IMR-90 (cell line): ENCODE data around the gene CDH1. TPM values are rescaled to one million over a fixed set of nuclear protein-coding genes. Genes with fewer than 3 reads are reported as not detected.

Source experiments
- ATAC-seq: fragments of 200-7000 bp; cut with Tn5 transposase; 2 replicates; pipeline ENCODE4 v1.9.1; 2020; ENCODE audit warnings: low read depth, mild to moderate bottlenecking, moderate library complexity
- BruUV-seq: library from RNA; stranded (reverse); fragments of 400-500 nt; replicated peaks from 2 replicates; lab custom pipeline; 2021; lab: Mats Ljungman, UMichigan
- CTCF ChIA-PET: fragments of 300-600 bp; formaldehyde crosslinking; extraction: SDS; loops from one replicate; lab custom pipeline; 2021; ENCODE audit warnings: antibody characterized with exemption; lab: Yijun Ruan, JAX
- POLR2A ChIA-PET: fragments of 300-600 bp; sonication (Branson Sonifier 250); formaldehyde crosslinking; loops from one replicate; lab custom pipeline; 2022; ENCODE audit warnings: antibody characterized with exemption; ENCODE audit not compliant: unreplicated experiment; lab: Charles Lee
- DNase-seq: peaks from one replicate; pipeline ENCODE4 v3.0.0; 2013
- H2AFZ ChIP-seq: replicated peaks from 2 replicates; pipeline ENCODE3; 2013; ENCODE audit warnings: low read length, mild to moderate bottlenecking; ENCODE audit not compliant: poor library complexity
- H2AK5ac ChIP-seq: 2 replicates; pipeline ENCODE4 v1.6.1; 2013; ENCODE audit warnings: low read depth, low read length, inconsistent platforms
- H2AK9ac ChIP-seq: replicated peaks from 2 replicates; pipeline ENCODE3; 2013; ENCODE audit warnings: mild to moderate bottlenecking, low read depth, low read length, moderate library complexity; ENCODE audit not compliant: poor library complexity
- H2BK120ac ChIP-seq: 2 replicates; pipeline ENCODE4 v1.6.1; 2013; ENCODE audit warnings: low read depth, low read length, inconsistent platforms
- H2BK15ac ChIP-seq: 3 replicates; pipeline ENCODE4 v1.6.1; 2013; ENCODE audit warnings: low read depth, low read length, inconsistent platforms
- H2BK20ac ChIP-seq: 2 replicates; pipeline ENCODE4 v1.6.1; 2013; ENCODE audit warnings: low read depth, mild to moderate bottlenecking, inconsistent platforms, low read length, moderate library complexity
- H2BK5ac ChIP-seq: 2 replicates; pipeline ENCODE4 v1.6.1; 2013; ENCODE audit warnings: mild to moderate bottlenecking, low read depth, low read length, inconsistent platforms; ENCODE audit not compliant: poor library complexity, severe bottlenecking
- H3K14ac ChIP-seq: replicated peaks from 2 replicates; pipeline ENCODE4 v1.6.1; 2013; ENCODE audit warnings: low read depth, low read length, inconsistent platforms
- H3K18ac ChIP-seq: 2 replicates; pipeline ENCODE4 v1.6.1; 2013; ENCODE audit warnings: low read depth, low read length, control low read depth
- H3K23ac ChIP-seq: 2 replicates; pipeline ENCODE4 v1.6.1; 2013; ENCODE audit warnings: low read depth, low read length, inconsistent platforms
- H3K27ac ChIP-seq: 2 replicates; pipeline ENCODE4 v1.5.1; 2013; ENCODE audit warnings: mild to moderate bottlenecking, control low read depth, low read length; ENCODE audit not compliant: insufficient read depth
- H3K27me3 ChIP-seq: 2 replicates; pipeline ENCODE4 v1.6.1; 2013; ENCODE audit warnings: low read length; ENCODE audit not compliant: control insufficient read depth, insufficient read depth
- H3K36me3 ChIP-seq: 2 replicates; pipeline ENCODE4 v1.6.1; 2013; ENCODE audit warnings: low read length, mixed read lengths; ENCODE audit not compliant: control insufficient read depth, insufficient read depth
- H3K4ac ChIP-seq: 2 replicates; pipeline ENCODE4 v1.6.1; 2013; ENCODE audit warnings: low read depth, low read length, inconsistent platforms
- H3K4me1 ChIP-seq: 2 replicates; pipeline ENCODE4 v1.6.1; 2013; ENCODE audit warnings: low read length, mixed read lengths; ENCODE audit not compliant: control insufficient read depth, insufficient read depth
- H3K4me2 ChIP-seq: 2 replicates; pipeline ENCODE4 v1.6.1; 2013; ENCODE audit warnings: low read depth, mild to moderate bottlenecking, control low read depth, low read length, moderate library complexity
- H3K4me3 ChIP-seq: 2 replicates; pipeline ENCODE4 v1.5.1; 2013; ENCODE audit warnings: low read depth, mild to moderate bottlenecking, control low read depth, low read length, moderate library complexity; ENCODE audit not compliant: insufficient read depth
- H3K56ac ChIP-seq: 2 replicates; pipeline ENCODE4 v1.6.1; 2013; ENCODE audit warnings: low read length, inconsistent platforms; ENCODE audit not compliant: insufficient read depth; ENCODE audit errors: extremely low read depth
- H3K79me1 ChIP-seq, 2 experiments: 2 replicates each; pipeline ENCODE4 v1.6.1; 2013; ENCODE audit warnings: low read length in 2 of 2, inconsistent platforms in 1 of 2, low read depth in 1 of 2
- H3K9ac ChIP-seq: 2 replicates; pipeline ENCODE4 v1.6.1; 2013; ENCODE audit warnings: low read depth, low read length, control low read depth
- H3K9me1 ChIP-seq: 2 replicates; pipeline ENCODE4 v1.6.1; 2013; ENCODE audit warnings: low read length, inconsistent platforms; ENCODE audit not compliant: insufficient read depth
- H3K9me3 ChIP-seq: 2 replicates; pipeline ENCODE4 v1.6.1; 2013; ENCODE audit warnings: low read length; ENCODE audit not compliant: control insufficient read depth, insufficient read depth
- H4K20me1 ChIP-seq: 2 replicates; pipeline ENCODE4 v1.6.1; 2013; ENCODE audit warnings: low read length, inconsistent platforms; ENCODE audit not compliant: insufficient read depth
- H4K5ac ChIP-seq: 2 replicates; pipeline ENCODE4 v1.6.1; 2013; ENCODE audit warnings: mild to moderate bottlenecking, low read depth, low read length, control low read depth
- H4K8ac ChIP-seq, 2 experiments: 2 replicates each; pipeline ENCODE4 v1.6.1; 2013; ENCODE audit warnings: low read depth in 2 of 2, low read length in 2 of 2, control low read depth in 1 of 2, inconsistent platforms in 1 of 2
- H4K91ac ChIP-seq: 2 replicates; pipeline ENCODE4 v1.6.1; 2013; ENCODE audit warnings: low read depth, low read length, inconsistent platforms; ENCODE audit not compliant: insufficient read depth
- CEBPB ChIP-seq: IDR thresholded peaks from 2 replicates; pipeline ENCODE4 v1.6.1; 2012; ENCODE audit warnings: low read depth, low read length, improper control_type of control experiment
- CHD1 ChIP-seq: IDR thresholded peaks from 2 replicates; pipeline ENCODE4 v1.6.1; 2012; ENCODE audit warnings: low read depth, low read length, improper control_type of control experiment
- MAFK ChIP-seq: IDR thresholded peaks from 2 replicates; pipeline ENCODE4 v1.6.1; 2012; ENCODE audit warnings: low read depth, low read length, improper control_type of control experiment
- NFE2L2 ChIP-seq: fragments of 150-350 bp; IDR thresholded peaks from 2 replicates; pipeline ENCODE4 v1.6.1; 2016; ENCODE audit warnings: low read depth, mild to moderate bottlenecking, low read length
- RAD21 ChIP-seq: IDR thresholded peaks from 2 replicates; pipeline ENCODE4 v1.6.1; 2012; ENCODE audit warnings: low read length, improper control_type of control experiment
- RCOR1 ChIP-seq: IDR thresholded peaks from 2 replicates; pipeline ENCODE4 v1.6.1; 2012; ENCODE audit warnings: mild to moderate bottlenecking, low read length, improper control_type of control experiment; ENCODE audit not compliant: insufficient replicate concordance
- WGBS, 2 experiments: methylation state at CpG; one replicate each; pipeline versions ENCODE4 v1.1.5 to v1.1.7; 2013; ENCODE audit warnings: missing lambda C conversion rate in 2 of 2; ENCODE audit not compliant: insufficient read length in 1 of 2; ENCODE audit errors: extremely low coverage in 2 of 2; 5-methylcytosine and 5-hydroxymethylcytosine counted together
- dilution Hi-C: fragments of 300-500 bp; cut with HindIII; formaldehyde crosslinking; loops from one replicate; pipeline ENCODE4 v1.14.3; 2018; ENCODE audit warnings: low sequenced_read_pairs; ENCODE audit not compliant: unreplicated experiment
- in situ Hi-C: fragments of 300-500 bp; cut with MboI; formaldehyde crosslinking; loops from 3 replicates; pipeline ENCODE4 v1.14.3; 2019; ENCODE audit warnings: low sequenced_read_pairs, inconsistent platforms, mixed read lengths
- intact Hi-C: fragments of 100-400 bp; cut with micrococcal nuclease; formaldehyde crosslinking; loops from 2 replicates; pipeline ENCODE4 v1.10.0; 2022
- polyA plus RNA-seq, 3 experiments: library from polyadenylated mRNA; depleted of rRNA; stranded (reverse); fragments of >200 nt; gene quantifications; 2 replicates each; pipeline ENCODE4 v1.2.3, GENCODE V29; 2012; ENCODE audit warnings: low replicate concordance in 1 of 3
- total RNA-seq: library from RNA; depleted of rRNA; stranded (reverse); fragments of >200 nt; gene quantifications from 2 replicates; pipeline ENCODE4 v1.2.3, GENCODE V29; 2012

Gene CDH1
- total and polyA plus RNA-seq, 2 of the 4 experiments (the other 2 are of a cell fraction): under 0.01 TPM; not detected in 1

GRCh38 chr16:68751160-68751559 is 14.1 kb downstream of the CDH1 start:
- no peak overlapping the region for H3K4me2 ChIP-seq
- no peak for DNase-seq
- dilution Hi-C loops: no loop called here
- no peak overlapping the region for H2BK20ac ChIP-seq
- no peak overlapping the region for H2AK9ac ChIP-seq
- no peak overlapping the region for H2AFZ ChIP-seq
- H2AK5ac ChIP-seq: no peak overlapping the region
- H2BK5ac ChIP-seq: no peak overlapping the region
- H3K27ac ChIP-seq: no peak overlapping the region
- H3K9ac ChIP-seq: no peak overlapping the region
- H3K36me3 ChIP-seq: no peaks in the 10 kb centered on the region
- ChIA-PET POLR2A (interaction anchor here (0.6 kb wide), 1 partner anchor 228 kb away, joined by 3 read pairs; no protein-coding TSS in a partner anchor), CTCF (interaction anchor here (0.6 kb wide), 1 partner anchor 218 kb away, joined by 3 read pairs; no protein-coding TSS in a partner anchor)
- TF ChIP-seq CEBPB (no peak), RAD21 (no peak), CHD1 (no peak), MAFK (no peak), RCOR1 (no peak), NFE2L2 (no peak)
- H3K27me3 ChIP-seq: peaks cover 21% of the 10 kb centered on the region
- no peak overlapping the region for H3K4ac ChIP-seq
- no peak overlapping the region for H3K23ac ChIP-seq
- no TSS peak for BruUV-seq
- ATAC-seq: no peak
- H4K5ac ChIP-seq: no peak overlapping the region
- no peak overlapping the region for H3K4me3 ChIP-seq
- H3K9me3 ChIP-seq: no peaks in the 10 kb centered on the region
- no peak overlapping the region for H2BK120ac ChIP-seq
- H4K8ac ChIP-seq: no peak overlapping the region
- H3K18ac ChIP-seq: no peak overlapping the region
- no peaks in the 10 kb centered on the region for H3K9me1 ChIP-seq
- in situ Hi-C loops: no loop called here
- intact Hi-C loops: no loop called here
- H3K4me1 ChIP-seq: no peaks in the 10 kb centered on the region
- 88% methylated on average over 1 of the region's 4 CpGs; no CpG with 5 or more reads in 1 of the 2 experiments for WGBS, 2 experiments
- H4K20me1 ChIP-seq: no peaks in the 10 kb centered on the region
- H2BK15ac ChIP-seq: no peak overlapping the region
- H3K56ac ChIP-seq: no peak overlapping the region
- no peak overlapping the region for H4K91ac ChIP-seq
- H3K79me1 ChIP-seq: no peaks in the 10 kb centered on the region
- H3K14ac ChIP-seq: no peak overlapping the region
